ENCODE measurements around the gene PDCD1. TPM values are rescaled to one million over a fixed set of nuclear protein-coding genes. Genes with fewer than 3 reads are reported as not detected.

Gene PDCD1
- total RNA-seq (2021; fragmentation: NEBNext Ultra II Directional; extraction: Animal tissue kit (Norgen Biotek cat#: 25700)) (0.48 and 0.73 TPM in 2 replicates), polyA plus RNA-seq (2011; rRNA removed) (1.1 and 1.5 TPM in 2 replicates), polyA minus RNA-seq (2011; rRNA and poly(A)+ RNA removed) (0.22 and 0.24 TPM in 2 replicates)
- 1.1 TPM for polyA plus RNA-seq (2011; cell fraction: cytosol; rRNA removed)
- 1.8 TPM for polyA plus RNA-seq (2011; cell fraction: nucleus; rRNA removed)
- polyA plus RNA-seq (2012, experiment 1 of 2), result 0.37 to 0.80 TPM (median 0.56 TPM) in 4 replicates
- polyA plus RNA-seq (2012, experiment 2 of 2), result 0.41 TPM
- 1.5 TPM for polyA plus RNA-seq (2013, experiment 1 of 2)
- polyA plus RNA-seq (2013, experiment 2 of 2), result 1.5 TPM
- polyA minus RNA-seq (2011; cell fraction: cytosol; rRNA and poly(A)+ RNA removed), result 2.5 TPM
- polyA minus RNA-seq (2011; cell fraction: nucleus; rRNA and poly(A)+ RNA removed), result 0.30 TPM
- long read RNA-seq, experiment 1, result 0 reads
- long read RNA-seq, experiment 2, result 0 reads

DNA sequence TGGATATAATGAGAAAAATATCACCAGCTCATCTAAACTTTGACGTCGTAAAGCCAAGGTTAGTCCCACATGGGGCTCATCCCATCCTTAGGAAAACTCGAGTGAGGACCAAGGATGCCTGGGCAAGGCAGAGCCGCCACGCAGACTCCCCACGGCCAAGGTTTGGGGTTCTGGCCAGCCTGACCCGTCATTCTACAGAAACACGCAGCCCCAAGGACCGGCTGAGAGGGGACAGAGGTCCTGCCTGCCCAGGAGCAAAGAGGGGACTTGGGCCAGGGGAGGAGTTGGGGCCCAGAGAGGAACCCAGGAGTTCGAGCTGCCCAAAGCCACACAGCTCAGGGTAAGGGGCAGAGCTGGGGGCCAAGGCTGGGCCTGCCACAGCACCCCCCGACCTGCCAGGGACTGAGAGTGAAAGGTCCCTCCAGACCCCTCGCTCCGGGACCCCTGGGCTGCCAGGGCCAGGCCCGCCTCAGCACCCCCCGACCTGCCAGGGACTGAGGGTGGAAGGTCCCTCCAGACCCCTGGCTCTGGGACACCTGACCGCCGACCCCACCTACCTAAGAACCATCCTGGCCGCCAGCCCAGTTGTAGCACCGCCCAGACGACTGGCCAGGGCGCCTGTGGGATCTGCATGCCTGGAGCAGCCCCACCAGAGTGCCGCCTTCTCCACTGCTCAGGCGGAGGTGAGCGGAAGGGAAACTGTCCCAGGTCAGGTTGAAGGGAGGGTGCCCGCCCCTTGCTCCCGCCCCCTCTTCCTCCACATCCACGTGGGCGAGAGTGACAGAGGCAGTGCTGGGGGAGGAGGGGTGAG lies at the start of gene PDCD1:
Gene PDCD1, minus strand, starts transcription at position 689 of the 811 bp plus-strand sequence. Its CDS starts 56 bp downstream, at position 633.
- Histone ChIP-seq H3K27ac (ENCODE audit: low read depth, low read length) (no peak within 1 kb of the TSS), H2AK5ac (ENCODE audit: low read depth, low read length) (no peak within 1 kb of the TSS), H2BK20ac (ENCODE audit: low read length) (no peak within 1 kb of the TSS), H3K27me3 (replicated peaks in 1 of 4; ENCODE audit: control insufficient read depth in 3 of 4, extremely low read depth in 1 of 4, insufficient read depth in 3 of 4, low read length in 3 of 4) (no peaks in the 10 kb centered on the region), H3K4me1 (replicated peaks in 1 of 4; ENCODE audit: control insufficient read depth in 3 of 4, insufficient read depth in 4 of 4, low read length in 3 of 4) (peaks cover 0 to 18% (median 6%) of the 10 kb centered on the region in 4 experiments; a peak in 6 of 7 replicates), H3K4me2 (ENCODE audit: insufficient read depth in 1 of 2, low read depth in 2 of 2, low read length in 2 of 2) (peak within 1 kb of the TSS in 1 of 2 experiments; percentile 26; a peak in 2 of 4 replicates), H2AFZ (ENCODE audit: low read length) (no peak within 1 kb of the TSS), H3K79me2 (ENCODE audit: control insufficient read depth in 1 of 2, insufficient read depth in 2 of 2, low read length in 2 of 2) (no peaks in the 10 kb centered on the region), H3K4ac (replicated peaks; ENCODE audit: insufficient read length, low read depth, low read length) (peak within 1 kb of the TSS; percentile 69), H3K36me3 (ENCODE audit: control insufficient read depth in 2 of 4, insufficient read depth in 4 of 4, low read length in 3 of 4) (no peaks in the 10 kb centered on the region; a peak in 1 of 8 replicates), H3K9me3 (ENCODE audit: insufficient read depth in 2 of 2, low read depth in 1 of 2, low read length in 1 of 2) (no peaks in the 10 kb centered on the region), H4K5ac (ENCODE audit: insufficient read length, low read depth, low read length) (no peak within 1 kb of the TSS), H3K23me2 (ENCODE audit: low read depth, low read length) (peaks cover 9% of the 10 kb centered on the region; the same call in 1 of the 2 replicates), H3K18ac (ENCODE audit: extremely low read depth, low read length) (peak within 1 kb of the TSS; percentile 32; the same call in 1 of the 2 replicates), H3K9ac (replicated peaks in 1 of 4; ENCODE audit: extremely low read depth in 1 of 4, low read depth in 3 of 4, low read length in 3 of 4) (no peak within 1 kb of the TSS), H2BK5ac (ENCODE audit: low read depth, low read length) (no peak within 1 kb of the TSS), H2BK120ac (replicated peaks; ENCODE audit: low read depth, low read length) (no peak within 1 kb of the TSS), H3K4me3 (ENCODE audit: extremely low read depth in 1 of 4, insufficient read depth in 2 of 4, low read depth in 3 of 4, low read length in 4 of 4) (no peak within 1 kb of the TSS), H4K20me1 (replicated peaks in 1 of 2; ENCODE audit: control insufficient read depth in 1 of 2, insufficient read depth in 2 of 2, low read length in 2 of 2) (no peaks in the 10 kb centered on the region), H4K8ac (ENCODE audit: extremely low read depth, insufficient read depth, low read length) (peak within 1 kb of the TSS; percentile 86), H3K79me1 (ENCODE audit: low read depth, low read length) (no peaks in the 10 kb centered on the region; the same call in 1 of the 2 replicates), H3K56ac (replicated peaks; ENCODE audit: insufficient read length, low read depth, low read length) (no peak within 1 kb of the TSS), H3K23ac (ENCODE audit: insufficient read length) (no peak within 1 kb of the TSS), H2BK15ac (ENCODE audit: low read length) (peak within 1 kb of the TSS; percentile 72; the same call in 1 of the 2 replicates), H4K91ac (replicated peaks; ENCODE audit: insufficient read length, low read length) (peak within 1 kb of the TSS; percentile 65), H2BK12ac (ENCODE audit: low read depth, low read length) (no peak within 1 kb of the TSS), H3K14ac (ENCODE audit: insufficient read length) (no peak within 1 kb of the TSS)
- CTCF ChIA-PET (ENCODE audit: partially characterized antibody), result interaction anchor here (1.0 to 1.7 kb wide), 2 partner anchors 20 to 199 kb away, joined by 3 to 4 read pairs; no protein-coding TSS in a partner anchor
- DNase-seq (ENCODE audit: low read depth in 1 of 2, low spot score in 2 of 2), result no peak
- POLR2A ChIA-PET (ENCODE audit: partially characterized antibody), result no interaction called here
- no peak for TF ChIP-seq YY1 (IDR thresholded peaks at IDR 0.05; ENCODE audit: low read depth, low read length)
- no peak for TF ChIP-seq TAF1 (IDR thresholded peaks at IDR 0.05; ENCODE audit: low read depth, low read length)
- TF ChIP-seq EP300 (IDR thresholded peaks at IDR 0.05; ENCODE audit: borderline replicate concordance in 1 of 2, low read depth in 2 of 2, low read length in 2 of 2), result no peak
- TF ChIP-seq ASH2L (IDR thresholded peaks at IDR 0.05; ENCODE audit: low read length), result no peak
- no peak for TF ChIP-seq CHD1 (IDR thresholded peaks at IDR 0.05; ENCODE audit: low read depth, low read length)
- TF ChIP-seq POLR2AphosphoS5 (IDR thresholded peaks at IDR 0.05; ENCODE audit: low read depth, low read length), result no peak
- 77% methylated on average over 19 of the region's 28 CpGs; no CpG with 5 or more reads in 1 of the 2 experiments for WGBS, 2 experiments (ENCODE audit: extremely low coverage in 1 of 2, insufficient coverage in 1 of 2, insufficient read length in 1 of 2, insufficient replicate concordance in 2 of 2, low coverage in 1 of 2, low lambda C conversion rate in 2 of 2, missing lambda C conversion rate in 1 of 2)
- FAIRE-seq, result no peak

All from H1 (cell line).